ENCODE measurements around the gene WNT11. TPM values are rescaled to one million over a fixed set of nuclear protein-coding genes. Genes with fewer than 3 reads are reported as not detected.

The WNT11 gene
- total and polyA plus RNA-seq, 2 experiments from 2014 or later = not detected

DNA sequence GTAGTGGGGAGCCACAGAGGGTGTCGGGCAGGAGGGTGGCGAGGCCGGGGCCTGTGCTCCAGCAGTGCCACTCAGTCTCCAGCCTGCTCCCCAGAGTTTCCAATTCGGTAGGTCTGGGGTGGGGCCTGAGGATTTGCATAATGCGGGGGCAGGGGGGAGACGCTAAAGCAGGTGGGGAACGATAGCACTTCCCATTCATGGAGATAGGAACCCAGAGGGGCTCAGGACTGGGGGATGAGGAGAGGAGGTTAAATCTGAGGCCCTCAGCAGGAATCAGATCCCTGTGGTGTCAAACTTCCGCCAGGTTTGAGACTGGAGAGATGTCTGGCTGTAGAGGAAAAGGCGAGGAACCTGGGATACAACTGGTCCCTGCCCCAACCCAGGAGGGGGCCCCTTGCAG, 29.8 kb downstream of the WNT11 start:
- H3K4me3 ChIP-seq = no peak overlapping the region
- H3K9me2 ChIP-seq (ENCODE audit: insufficient read depth) = no peaks in the 10 kb centered on the region
- no peaks in the 10 kb centered on the region for H3K36me3 ChIP-seq (ENCODE audit: low read depth)
- H4K20me1 ChIP-seq (ENCODE audit: insufficient read depth) = no peaks in the 10 kb centered on the region
- H3K79me2 ChIP-seq (ENCODE audit: insufficient read depth) = no peaks in the 10 kb centered on the region
- in situ Hi-C loops (cut with MboI) = no loop called here
- H3K9ac ChIP-seq = no peak overlapping the region
- DNase-seq = no peak
- no peak for TF ChIP-seq EZH2 (IDR thresholded peaks at IDR 0.05; ENCODE audit: insufficient read depth, poor library complexity, severe bottlenecking)
- no peak for TF ChIP-seq EZH2phosphoT487 (IDR thresholded peaks at IDR 0.05; ENCODE audit: insufficient read depth, low read depth)
- WGBS, 2 experiments (ENCODE audit: low coverage in 1 of 2, low lambda C conversion rate in 2 of 2, missing lambda C conversion rate in 2 of 2) = 79 to 84% methylated on average over 8 to 9 of the region's 9 CpGs
- H3K4me2 ChIP-seq (ENCODE audit: unreplicated experiment) = no peak overlapping the region
- H3F3A ChIP-seq (ENCODE audit: insufficient read depth) = no peaks in the 10 kb centered on the region
- H3K27me3 ChIP-seq (replicated peaks; ENCODE audit: insufficient read depth) = no peaks in the 10 kb centered on the region; the same call in 1 of the 2 replicates
- no peak overlapping the region for H3K27ac ChIP-seq
- H3K4me1 ChIP-seq (ENCODE audit: insufficient read depth) = no peaks in the 10 kb centered on the region
- H2AFZ ChIP-seq = no peak overlapping the region
- no peaks in the 10 kb centered on the region for H3K9me3 ChIP-seq (ENCODE audit: low read depth)

DNA sequence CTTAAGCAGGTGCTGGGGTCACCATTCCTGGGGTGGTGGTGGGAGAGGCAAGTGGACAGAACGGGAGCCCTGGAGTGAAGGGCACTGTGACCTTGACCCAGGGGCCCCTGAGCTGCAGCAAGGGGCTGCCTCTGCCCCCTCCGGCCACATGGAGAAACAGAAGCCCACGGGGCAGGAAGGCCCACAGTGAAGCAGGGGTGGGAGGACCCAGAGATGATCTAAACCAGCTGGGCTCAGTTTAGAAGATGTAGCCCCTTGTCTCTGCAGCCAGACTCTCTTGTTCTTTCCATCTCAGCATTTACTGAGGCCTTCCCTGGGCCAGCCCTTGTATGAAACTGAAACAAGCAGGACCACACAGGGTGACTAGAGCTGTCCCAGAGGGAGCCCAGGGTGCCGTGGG, 30.5 kb downstream of the WNT11 start:
- no peaks in the 10 kb centered on the region for H3K4me1 ChIP-seq (ENCODE audit: insufficient read depth)
- H3K9ac ChIP-seq = no peak overlapping the region
- H4K20me1 ChIP-seq (ENCODE audit: insufficient read depth) = no peaks in the 10 kb centered on the region
- H3K4me2 ChIP-seq (ENCODE audit: unreplicated experiment) = no peak overlapping the region
- H3K9me3 ChIP-seq (ENCODE audit: low read depth) = no peaks in the 10 kb centered on the region
- no peaks in the 10 kb centered on the region; the same call in 1 of the 2 replicates for H3K27me3 ChIP-seq (replicated peaks; ENCODE audit: insufficient read depth)
- H3F3A ChIP-seq (ENCODE audit: insufficient read depth) = no peaks in the 10 kb centered on the region
- H3K36me3 ChIP-seq (ENCODE audit: low read depth) = no peaks in the 10 kb centered on the region
- 65 to 78% methylated on average over 4 of the region's 4 CpGs for WGBS, 2 experiments (ENCODE audit: low coverage in 1 of 2, low lambda C conversion rate in 2 of 2, missing lambda C conversion rate in 2 of 2)
- H3K27ac ChIP-seq = no peak overlapping the region
- no peaks in the 10 kb centered on the region for H3K79me2 ChIP-seq (ENCODE audit: insufficient read depth)
- H3K9me2 ChIP-seq (ENCODE audit: insufficient read depth) = no peaks in the 10 kb centered on the region
- no peak for TF ChIP-seq EZH2phosphoT487 (IDR thresholded peaks at IDR 0.05; ENCODE audit: insufficient read depth, low read depth)
- no peak for TF ChIP-seq EZH2 (IDR thresholded peaks at IDR 0.05; ENCODE audit: insufficient read depth, poor library complexity, severe bottlenecking)
- DNase-seq = no peak
- in situ Hi-C loops (cut with MboI) = no loop called here
- H3K4me3 ChIP-seq = no peak overlapping the region
- H2AFZ ChIP-seq = no peak overlapping the region

DNA sequence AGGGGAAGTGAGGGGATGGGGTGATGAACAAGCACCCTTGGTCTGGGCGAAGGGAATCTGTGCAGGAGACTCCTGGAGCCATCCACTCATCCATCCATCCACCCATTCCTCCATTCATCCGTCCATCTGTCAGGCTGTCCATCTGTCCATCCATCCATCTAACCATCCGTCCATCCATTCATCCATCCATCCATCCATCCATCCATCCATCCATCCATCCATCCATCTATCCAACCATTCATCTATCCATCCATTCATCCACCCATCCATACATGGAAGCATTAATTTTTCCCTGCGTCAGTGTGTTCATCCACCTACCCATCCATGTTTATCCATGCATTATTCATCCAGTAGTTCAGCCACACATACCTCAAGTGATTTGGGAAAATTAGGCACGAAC, 32.0 kb downstream of the WNT11 start:
- no peaks in the 10 kb centered on the region; the same call in 1 of the 2 replicates for H3K27me3 ChIP-seq (replicated peaks; ENCODE audit: insufficient read depth)
- no peak overlapping the region for H3K4me3 ChIP-seq
- H4K20me1 ChIP-seq (ENCODE audit: insufficient read depth) = no peaks in the 10 kb centered on the region
- H3K36me3 ChIP-seq (ENCODE audit: low read depth) = no peaks in the 10 kb centered on the region
- H3K9me2 ChIP-seq (ENCODE audit: insufficient read depth) = no peaks in the 10 kb centered on the region
- no peaks in the 10 kb centered on the region for H3K79me2 ChIP-seq (ENCODE audit: insufficient read depth)
- in situ Hi-C loops (cut with MboI) = no loop called here
- no peak overlapping the region for H2AFZ ChIP-seq
- H3K9me3 ChIP-seq (ENCODE audit: low read depth) = no peaks in the 10 kb centered on the region
- TF ChIP-seq EZH2 (IDR thresholded peaks at IDR 0.05; ENCODE audit: insufficient read depth, poor library complexity, severe bottlenecking) (no peak), EZH2phosphoT487 (IDR thresholded peaks at IDR 0.05; ENCODE audit: insufficient read depth, low read depth) (no peak)
- no peak for DNase-seq
- H3F3A ChIP-seq (ENCODE audit: insufficient read depth) = no peaks in the 10 kb centered on the region
- H3K4me1 ChIP-seq (ENCODE audit: insufficient read depth) = no peaks in the 10 kb centered on the region
- H3K27ac ChIP-seq = no peak overlapping the region
- no peak overlapping the region for H3K9ac ChIP-seq
- no peak overlapping the region for H3K4me2 ChIP-seq (ENCODE audit: unreplicated experiment)
- 77 to 85% methylated on average over 5 of the region's 5 CpGs for WGBS, 2 experiments (ENCODE audit: low coverage in 1 of 2, low lambda C conversion rate in 2 of 2, missing lambda C conversion rate in 2 of 2)

DNA sequence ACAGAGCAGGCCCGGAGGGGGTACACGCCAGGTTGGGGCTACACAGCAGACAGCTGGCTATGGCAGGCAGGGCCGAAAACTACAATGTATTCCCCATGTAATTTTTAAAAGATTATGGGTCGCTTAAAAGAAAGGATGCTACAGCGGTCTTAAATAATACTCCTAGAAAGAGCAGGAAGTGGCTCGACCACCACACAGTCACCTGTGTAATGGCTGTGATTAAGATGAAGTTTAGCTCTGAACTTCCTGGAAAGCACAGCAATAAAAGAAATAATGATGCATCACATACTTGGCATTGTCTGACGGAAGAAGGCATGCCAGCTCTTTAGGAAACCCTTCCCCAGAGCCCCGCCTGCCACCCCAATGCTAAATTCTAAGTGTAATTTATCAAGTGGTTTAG, 32.6 kb downstream of the WNT11 start:
- in situ Hi-C loops (cut with MboI) = no loop called here
- Histone ChIP-seq H3K27ac (no peak overlapping the region), H3K4me3 (no peak overlapping the region), H3K9me2 (ENCODE audit: insufficient read depth) (no peaks in the 10 kb centered on the region), H3K36me3 (ENCODE audit: low read depth) (no peaks in the 10 kb centered on the region), H3K4me2 (ENCODE audit: unreplicated experiment) (no peak overlapping the region), H4K20me1 (ENCODE audit: insufficient read depth) (no peaks in the 10 kb centered on the region), H3K79me2 (ENCODE audit: insufficient read depth) (no peaks in the 10 kb centered on the region), H3K9ac (no peak overlapping the region), H2AFZ (no peak overlapping the region), H3K9me3 (ENCODE audit: low read depth) (no peaks in the 10 kb centered on the region), H3K27me3 (replicated peaks; ENCODE audit: insufficient read depth) (no peaks in the 10 kb centered on the region; the same call in 1 of the 2 replicates), H3K4me1 (ENCODE audit: insufficient read depth) (no peaks in the 10 kb centered on the region), H3F3A (ENCODE audit: insufficient read depth) (no peaks in the 10 kb centered on the region)
- no peak for TF ChIP-seq EZH2phosphoT487 (IDR thresholded peaks at IDR 0.05; ENCODE audit: insufficient read depth, low read depth)
- no peak for TF ChIP-seq EZH2 (IDR thresholded peaks at IDR 0.05; ENCODE audit: insufficient read depth, poor library complexity, severe bottlenecking)
- WGBS, 2 experiments (ENCODE audit: low coverage in 1 of 2, low lambda C conversion rate in 2 of 2, missing lambda C conversion rate in 2 of 2) = 89% methylated on average over 8 of the region's 8 CpGs
- no peak for DNase-seq

DNA sequence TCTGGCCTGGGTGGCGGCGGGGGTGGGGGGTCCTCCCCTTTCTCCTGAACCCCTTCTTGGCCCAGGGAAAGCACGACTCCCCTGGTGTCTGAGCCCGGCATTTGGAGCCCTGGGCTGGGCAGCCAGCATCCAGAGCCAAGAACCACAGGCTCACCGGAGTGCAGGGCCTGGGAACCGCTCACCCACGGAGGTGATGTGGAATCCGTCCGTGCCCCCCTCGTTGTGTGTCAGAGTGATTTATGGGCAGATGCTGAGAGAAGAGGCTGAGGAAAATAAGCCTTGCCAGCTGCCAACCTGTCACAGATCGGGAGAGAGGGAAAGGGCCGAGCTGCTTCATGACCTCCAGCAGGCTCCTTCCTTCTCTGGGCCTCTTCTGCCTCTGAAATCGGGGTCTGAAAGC, 33.7 kb downstream of the WNT11 start:
- Histone ChIP-seq H3K9me2 (ENCODE audit: insufficient read depth) (no peaks in the 10 kb centered on the region), H2AFZ (no peak overlapping the region), H4K20me1 (ENCODE audit: insufficient read depth) (no peaks in the 10 kb centered on the region), H3K9me3 (ENCODE audit: low read depth) (no peaks in the 10 kb centered on the region), H3K36me3 (ENCODE audit: low read depth) (no peaks in the 10 kb centered on the region), H3K4me3 (no peak overlapping the region), H3K27me3 (replicated peaks; ENCODE audit: insufficient read depth) (no peaks in the 10 kb centered on the region; the same call in 1 of the 2 replicates), H3K79me2 (ENCODE audit: insufficient read depth) (no peaks in the 10 kb centered on the region), H3K9ac (no peak overlapping the region), H3K4me1 (ENCODE audit: insufficient read depth) (no peaks in the 10 kb centered on the region), H3K4me2 (ENCODE audit: unreplicated experiment) (no peak overlapping the region), H3F3A (ENCODE audit: insufficient read depth) (no peaks in the 10 kb centered on the region), H3K27ac (no peak overlapping the region)
- TF ChIP-seq EZH2 (IDR thresholded peaks at IDR 0.05; ENCODE audit: insufficient read depth, poor library complexity, severe bottlenecking) = no peak
- no peak for TF ChIP-seq EZH2phosphoT487 (IDR thresholded peaks at IDR 0.05; ENCODE audit: insufficient read depth, low read depth)
- in situ Hi-C loops (cut with MboI) = no loop called here
- no peak for DNase-seq
- 46 to 65% methylated on average over 9 to 13 of the region's 13 CpGs for WGBS, 2 experiments (ENCODE audit: low coverage in 1 of 2, low lambda C conversion rate in 2 of 2, missing lambda C conversion rate in 2 of 2)

All from GM23248 (cell line).